Upper lobe of left lung (tissue), 6 donors: ENCODE results near the gene EHMT2. TPM values are rescaled to one million over a fixed set of nuclear protein-coding genes. Genes with fewer than 3 reads are reported as not detected.

Experiments
- ATAC-seq, 2 donors: fragments of 200-7000 bp; cut with Tn5 transposase; one replicate each; pipeline ENCODE4 v1.9.1; 2022; ENCODE audit warnings: mild to moderate bottlenecking in 2 of 2, moderate library complexity in 2 of 2; ENCODE audit not compliant: low FRiP score in 2 of 2
- DNase-seq, 2 donors: peaks; one replicate each; pipeline ENCODE4 v3.0.0-alpha.2; 2019 to 2020
- H3K27ac ChIP-seq, 4 donors: fragments of 200-600 bp; sonication (generic); one replicate each; pipeline ENCODE4 v1.5.1; 2016 to 2019
- H3K27me3 ChIP-seq, 4 donors: fragments of 200-600 bp; sonication (generic); one replicate each; pipeline ENCODE4 v1.5.1; 2017 to 2019
- H3K36me3 ChIP-seq, 4 donors: fragments of 200-600 bp; sonication (generic); one replicate each; pipeline ENCODE4 v1.5.1; 2016 to 2019
- H3K4me1 ChIP-seq, 4 donors: fragments of 200-600 bp; sonication (generic); one replicate each; pipeline ENCODE4 v1.5.1; 2018 to 2019
- H3K4me3 ChIP-seq, 4 donors: fragments of 200-600 bp; sonication (generic); one replicate each; pipeline ENCODE4 v1.5.1; 2017 to 2019; ENCODE audit warnings: mild to moderate bottlenecking in 2 of 4, moderate library complexity in 1 of 4
- H3K9me3 ChIP-seq, 4 donors: fragments of 200-600 bp; sonication (generic); one replicate each; pipeline ENCODE4 v1.5.1; 2018 to 2019
- CTCF ChIP-seq, 6 experiments: fragments of 450-650 bp in 4 of 6; fragments of 200-600 bp in 2 of 6; sonication (generic) in 2 of 6; IDR thresholded peaks; one replicate each; pipeline ENCODE4 v1.5.1; 2016 to 2019; ENCODE audit warnings: antibody characterized with exemption in 6 of 6
- EP300 ChIP-seq, 4 donors: sonication (generic); formaldehyde crosslinking; IDR thresholded peaks; one replicate each; pipeline ENCODE4 v1.5.1; 2017; ENCODE audit warnings: antibody characterized with exemption in 4 of 4, control low read depth in 2 of 4
- POLR2A ChIP-seq, 4 donors: fragments of 450-650 bp; IDR thresholded peaks; one replicate each; pipeline ENCODE4 v1.5.1; 2016 to 2017; ENCODE audit warnings: antibody characterized with exemption in 4 of 4, mild to moderate bottlenecking in 2 of 4
- POLR2AphosphoS5 ChIP-seq, 2 donors: sonication (generic); formaldehyde crosslinking; IDR thresholded peaks; one replicate each; pipeline ENCODE4 v1.5.1; 2017; ENCODE audit warnings: antibody characterized with exemption in 2 of 2
- WGBS, 2 donors: methylation state at CpG; one replicate each; pipeline ENCODE4 v1.1.5; 2017 to 2018; 5-methylcytosine and 5-hydroxymethylcytosine counted together
- small RNA-seq, 4 donors: library from RNA; depleted of rRNA; stranded (forward); fragments of <200 nt; gene quantifications; one replicate each; pipeline ENCODE3, GENCODE V24; 2016
- total RNA-seq, 6 donors: library from RNA; depleted of rRNA in 4 of 6; stranded (reverse); fragments of >200 nt in 4 of 6; gene quantifications; one replicate each; pipeline versions ENCODE4 v1.1.0 to v1.2.1, GENCODE V29; 2016 to 2021
- donor health status: DM: no; HTN: no; CAD: no; lungs with moderate emphysema.
- donor health status: DM: no; HTN: yes; CAD: no; lungs with severe emphysema.

Gene EHMT2
- total RNA-seq, 6 donors from 2014 or later = 23.6 to 57.3 (median 41.7) TPM

- Histone ChIP-seq H3K4me1 (peaks cover 54 to 74% (median 57%) of the 10 kb centered on the region in 4 donors), H3K36me3 (peaks cover 8 to 35% (median 27%) of the 10 kb centered on the region in 4 donors), H3K27ac (peak overlapping the region; percentile 93 to 99 (median 95)), H3K27me3 (no peaks in the 10 kb centered on the region), H3K9me3 (no peaks in the 10 kb centered on the region), H3K4me3 (peak overlapping the region; percentile 83 to 98 (median 92))
- ATAC-seq = peak; percentile 92 to 94
- peak; percentile 89 to 98 for DNase-seq
- peak in 1 of 6 experiments; percentile 18 for TF ChIP-seq CTCF (IDR thresholded peaks at IDR 0.05)
- peak; percentile 54 to 81 (median 75) for TF ChIP-seq POLR2A (IDR thresholded peaks at IDR 0.05)
- peak; percentile 63 to 88 for TF ChIP-seq POLR2AphosphoS5 (IDR thresholded peaks at IDR 0.05)
- TF ChIP-seq EP300 (IDR thresholded peaks at IDR 0.05) = no peak
- 0 to 1% methylated on average over 46 to 59 of the region's 59 CpGs for WGBS, 2 donors
Measured at GRCh38 chr6:31834367-31835250, 62.9 kb downstream of the EHMT2 start.

GRCh38 chr6:31831350-31832215 lies 65.9 kb downstream of the EHMT2 start:
- DNase-seq (no peak), ATAC-seq (no peak)
- peaks cover 0 to 4% (median 0%) of the 10 kb centered on the region in 4 donors for H3K36me3 ChIP-seq
- H3K4me3 ChIP-seq = peak overlapping the region in 2 of 4 donors; percentile 71 to 74
- H3K9me3 ChIP-seq = no peaks in the 10 kb centered on the region
- H3K4me1 ChIP-seq = peaks cover 31 to 51% (median 35%) of the 10 kb centered on the region in 4 donors
- WGBS, 2 donors = 68 to 75% methylated on average over 15 of the region's 15 CpGs
- no peaks in the 10 kb centered on the region for H3K27me3 ChIP-seq
- TF ChIP-seq CTCF (IDR thresholded peaks at IDR 0.05) (no peak), POLR2A (IDR thresholded peaks at IDR 0.05) (no peak), POLR2AphosphoS5 (IDR thresholded peaks at IDR 0.05) (no peak), EP300 (IDR thresholded peaks at IDR 0.05) (no peak)
- H3K27ac ChIP-seq = peak overlapping the region in 3 of 4 donors; percentile 64 to 99 (median 81)

GRCh38 chr6:31830886-31831335 lies 66.6 kb downstream of the EHMT2 start:
- Histone ChIP-seq H3K27ac (peak overlapping the region; percentile 78 to 99 (median 83)), H3K4me3 (peak overlapping the region; percentile 44 to 74 (median 64)), H3K27me3 (no peaks in the 10 kb centered on the region), H3K9me3 (no peaks in the 10 kb centered on the region), H3K4me1 (peaks cover 30 to 51% (median 35%) of the 10 kb centered on the region in 4 donors), H3K36me3 (no peaks in the 10 kb centered on the region)
- 42 to 59% methylated on average over 6 of the region's 6 CpGs for WGBS, 2 donors
- TF ChIP-seq POLR2AphosphoS5 (IDR thresholded peaks at IDR 0.05) (no peak), POLR2A (IDR thresholded peaks at IDR 0.05) (no peak), EP300 (IDR thresholded peaks at IDR 0.05) (no peak), CTCF (IDR thresholded peaks at IDR 0.05) (no peak)
- DNase-seq (no peak), ATAC-seq (no peak)

Small RNA genes lying within 50 kb of the gene (small RNA-seq; reads per million reads assigned to genes)
- gene AL645922.1 (0 reads per million in 4 donors), gene SNORD48 (501 to 1,935 (median 1,325) reads per million in 4 donors), gene SNORD52 (0 reads per million in 4 donors)

Other genes starting within 250 kb of the EHMT2 start
- 100 to 1,000 TPM; 190 to 421 (median 294) TPM for gene BAG6, start 245.0 kb downstream of the EHMT2 start, total RNA-seq
- 1 to 10 TPM in 5 of 6 donors, under 1 TPM in 1; 0.89 to 4.3 (median 2.1) TPM for gene APOM, start 241.8 kb downstream of the EHMT2 start, total RNA-seq
- gene C6orf47, start 236.9 kb downstream of the EHMT2 start, total RNA-seq = 10 to 100 TPM; 25.0 to 30.1 (median 28.4) TPM
- 10 to 100 TPM; 12.0 to 45.1 (median 16.6) TPM for gene GPANK1, start 232.7 kb downstream of the EHMT2 start, total RNA-seq
- gene CSNK2B, start 231.6 kb downstream of the EHMT2 start, total RNA-seq = 100 to 1,000 TPM; 105 to 172 (median 130) TPM
- 10 to 100 TPM in 4 of 6 donors, 1 to 10 TPM in 2; 6.7 to 22.0 (median 12.3) TPM for gene LY6G5B, start 227.7 kb downstream of the EHMT2 start, total RNA-seq
- 1 to 10 TPM in 4 of 6 donors, not detected in 2; 1.8 to 4.4 (median 3.1) TPM for gene LY6G5C, start 216.6 kb downstream of the EHMT2 start, total RNA-seq
- 10 to 100 TPM; 42.1 to 62.5 (median 51.6) TPM for gene ABHD16A, start 194.4 kb downstream of the EHMT2 start, total RNA-seq
- 1 to 10 TPM in 4 of 6 donors, under 1 TPM in 2; 0.63 to 9.4 (median 1.7) TPM for gene LY6G6F, start 190.8 kb downstream of the EHMT2 start, total RNA-seq
- not detected for gene LY6G6D, start 182.3 kb downstream of the EHMT2 start, total RNA-seq
- under 1 TPM in 1 of 6 donors, not detected in 5; 0.23 TPM for gene LY6G6C, start 176.0 kb downstream of the EHMT2 start, total RNA-seq
- 1 to 10 TPM in 3 of 6 donors, under 1 TPM in 2, not detected in 1; 0.30 to 4.1 (median 1.2) TPM for gene MPIG6B, start 174.3 kb downstream of the EHMT2 start, total RNA-seq
- 100 to 1,000 TPM in 2 of 6 donors, 10 to 100 TPM in 4; 46.6 to 157 (median 83.7) TPM for gene DDAH2, start 168.4 kb downstream of the EHMT2 start, total RNA-seq
- gene CLIC1, start 161.2 kb downstream of the EHMT2 start, total RNA-seq = 100 to 1,000 TPM; 138 to 497 (median 277) TPM
- gene MSH5, start 157.7 kb downstream of the EHMT2 start, total RNA-seq = 10 to 100 TPM in 4 of 6 donors, 1 to 10 TPM in 2; 7.3 to 52.4 (median 13.1) TPM
- 10 to 100 TPM in 1 of 6 donors, 1 to 10 TPM in 5; 1.1 to 15.7 (median 5.3) TPM for gene SAPCD1, start 135.0 kb downstream of the EHMT2 start, total RNA-seq
- 1 to 10 TPM; 4.0 to 7.4 (median 6.6) TPM for gene VWA7, start 120.4 kb downstream of the EHMT2 start, total RNA-seq
- 10 to 100 TPM; 21.2 to 67.8 (median 39.7) TPM for gene VARS1, start 101.9 kb downstream of the EHMT2 start, total RNA-seq
- 10 to 100 TPM in 5 of 6 donors, 1 to 10 TPM in 1; 5.0 to 44.9 (median 20.9) TPM for gene LSM2, start 90.7 kb downstream of the EHMT2 start, total RNA-seq
- gene HSPA1L, start 82.4 kb downstream of the EHMT2 start, total RNA-seq = 1 to 10 TPM in 5 of 6 donors, under 1 TPM in 1; 0.89 to 3.1 (median 2.0) TPM
- gene HSPA1A, start 82.2 kb downstream of the EHMT2 start, total RNA-seq = 100 to 1,000 TPM in 5 of 6 donors, 10 to 100 TPM in 1; 80.7 to 236 (median 144) TPM
- gene HSPA1B, start 70.0 kb downstream of the EHMT2 start, total RNA-seq = 100 to 1,000 TPM in 5 of 6 donors, 10 to 100 TPM in 1; 92.2 to 177 (median 127) TPM
- 10 to 100 TPM; 28.3 to 90.3 (median 64.6) TPM for gene NEU1, start 34.9 kb downstream of the EHMT2 start, total RNA-seq
- 10 to 100 TPM; 19.1 to 84.2 (median 42.0) TPM for gene SLC44A4, start 18.7 kb downstream of the EHMT2 start, total RNA-seq
- gene ZBTB12, start 4.4 kb upstream of the EHMT2 start, total RNA-seq = 1 to 10 TPM; 1.0 to 7.5 (median 2.2) TPM
- 100 to 1,000 TPM; 119 to 322 (median 233) TPM for gene C2, start 30.0 kb upstream of the EHMT2 start, total RNA-seq
- 100 to 1,000 TPM in 1 of 6 donors, 10 to 100 TPM in 5; 15.0 to 199 (median 58.1) TPM for gene CFB, start 48.4 kb upstream of the EHMT2 start, total RNA-seq
- gene NELFE, start 61.3 kb upstream of the EHMT2 start, total RNA-seq = 10 to 100 TPM; 42.8 to 84.2 (median 63.0) TPM
- 100 to 1,000 TPM in 1 of 6 donors, 10 to 100 TPM in 5; 27.7 to 172 (median 58.6) TPM for gene SKIC2, start 61.5 kb upstream of the EHMT2 start, total RNA-seq
- 10 to 100 TPM; 14.1 to 40.9 (median 19.3) TPM for gene DXO, start 74.4 kb upstream of the EHMT2 start, total RNA-seq
- gene C4A, start 84.4 kb upstream of the EHMT2 start, total RNA-seq = 100 to 1,000 TPM in 4 of 6 donors, 10 to 100 TPM in 2; 89.8 to 217 (median 139) TPM
- gene C4B, start 117.1 kb upstream of the EHMT2 start, total RNA-seq = 100 to 1,000 TPM in 3 of 6 donors, 10 to 100 TPM in 3; 85.7 to 193 (median 97.7) TPM
- gene CYP21A2, start 140.7 kb upstream of the EHMT2 start, total RNA-seq = 1 to 10 TPM in 5 of 6 donors, under 1 TPM in 1; 0.30 to 2.3 (median 1.2) TPM
- gene TNXB, start 211.6 kb upstream of the EHMT2 start, total RNA-seq = 100 to 1,000 TPM in 4 of 6 donors, 10 to 100 TPM in 2; 58.1 to 206 (median 151) TPM
- 100 to 1,000 TPM in 3 of 6 donors, 10 to 100 TPM in 3; 35.3 to 230 (median 95.8) TPM for gene ATF6B, start 230.5 kb upstream of the EHMT2 start, total RNA-seq
- gene FKBPL, start 232.6 kb upstream of the EHMT2 start, total RNA-seq = 1 to 10 TPM in 5 of 6 donors, not detected in 1; 1.4 to 5.6 (median 4.6) TPM